Tibial nerve (tissue), 4 donors: ENCODE results near the gene SULT1C3.

Experiments used
- CTCF ChIP-seq, 5 experiments: fragments of 200-600 bp in 3 of 5; fragments of 450-650 bp in 2 of 5; sonication (generic) in 3 of 5; IDR thresholded peaks; one replicate each; pipeline ENCODE4 v1.5.1; 2016 to 2019; ENCODE audit warnings: antibody characterized with exemption in 5 of 5, mild to moderate bottlenecking in 3 of 5, moderate library complexity in 2 of 5
- EP300 ChIP-seq, 2 donors: sonication (generic); formaldehyde crosslinking; IDR thresholded peaks; one replicate each; pipeline ENCODE4 v1.6.1; 2017; ENCODE audit warnings: antibody characterized with exemption in 2 of 2, mild to moderate bottlenecking in 1 of 2
- POLR2A ChIP-seq, 2 donors: fragments of 450-650 bp; IDR thresholded peaks; one replicate each; pipeline ENCODE4 v1.6.1; 2017; ENCODE audit warnings: antibody characterized with exemption in 2 of 2, mild to moderate bottlenecking in 2 of 2, moderate library complexity in 2 of 2

GRCh38 chr2:108304975-108305374 lies 65.2 kb downstream of the SULT1C3 start:
- TF ChIP-seq EP300 (IDR thresholded peaks at IDR 0.05) = no peak
- TF ChIP-seq CTCF (IDR thresholded peaks at IDR 0.05) = no peak
- TF ChIP-seq POLR2A (IDR thresholded peaks at IDR 0.05) = no peak
